ENCODE measurements around the gene JPH3.

DNA sequence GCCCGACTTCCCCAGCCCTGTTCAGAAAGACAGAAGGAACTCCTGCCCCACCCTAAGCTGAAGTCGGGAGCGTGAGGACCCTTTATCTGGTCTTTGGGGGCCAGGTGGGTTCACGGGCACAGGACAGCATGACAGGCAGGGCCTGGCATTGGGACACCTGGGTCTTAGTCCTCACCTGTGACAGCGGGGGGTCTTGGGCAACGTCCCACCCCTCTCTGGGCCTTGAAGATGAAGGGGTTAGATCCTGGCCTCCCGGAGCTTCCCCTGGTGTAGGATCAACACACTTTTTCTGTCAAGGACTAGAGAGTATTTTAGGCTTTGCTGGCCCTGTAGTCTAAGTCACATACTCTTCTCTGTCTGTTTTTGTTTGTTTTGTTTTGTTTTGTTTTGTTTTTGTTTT is 65.1 kb downstream of the JPH3 start:
- TF ChIP-seq CTCF (IDR thresholded peaks at IDR 0.05; ENCODE audit: low read depth, low read length, poor library complexity, severe bottlenecking) (no peak), EZH2phosphoT487 (IDR thresholded peaks at IDR 0.05; ENCODE audit: borderline replicate concordance, low read length) (no peak)

Measured in DOHH2 (cell line).